Right atrium auricular region (tissue), 2 donors: ENCODE results near the gene ATG5. TPM values are rescaled to one million over a fixed set of nuclear protein-coding genes. Genes with fewer than 3 reads are reported as not detected.
A peak's percentile ranks its signal among the peaks of the same experiment; 100 is the strongest.

Experiments used
- DNase-seq: peaks from one replicate; pipeline ENCODE4 v3.0.0-alpha.2; 2019; ENCODE audit warnings: low spot score
- H3K27ac ChIP-seq, 2 donors: fragments of 200-600 bp; sonication (generic); 1 replicate in 1 of 2; 2 replicates in 1 of 2; pipeline ENCODE4 v1.5.1; 2016 to 2019
- H3K27me3 ChIP-seq, 2 donors: fragments of 200-600 bp; sonication (generic); one replicate each; pipeline versions ENCODE4 v1.5.1 to v1.6.0; 2017 to 2019
- H3K36me3 ChIP-seq: fragments of 200-600 bp; sonication (generic); one replicate; pipeline ENCODE4 v1.5.1; 2016
- H3K4me1 ChIP-seq, 2 donors: fragments of 200-600 bp; sonication (generic); one replicate each; pipeline versions ENCODE4 v1.5.1 to v1.6.0; 2017 to 2019
- H3K4me3 ChIP-seq, 2 donors: fragments of 200-600 bp; sonication (generic); 1 replicate in 1 of 2; 2 replicates in 1 of 2; pipeline ENCODE4 v1.5.1; 2017 to 2019; ENCODE audit warnings: mild to moderate bottlenecking in 1 of 2, moderate library complexity in 1 of 2
- H3K9me3 ChIP-seq, 2 donors: fragments of 200-600 bp; sonication (generic); one replicate each; pipeline ENCODE4 v1.5.1; 2019
- total RNA-seq, 2 donors: library from RNA; depleted of rRNA; stranded (reverse); fragments of >200 nt; gene quantifications; one replicate each; pipeline ENCODE4 v1.1.0, GENCODE V29; 2016
- TF ChIP-seq, protein P1 (sequence below), 2 donors: fragments of 200-600 bp; sonication (generic); IDR thresholded peaks; one replicate each; pipeline ENCODE4 v1.5.1; 2019; ENCODE audit warnings: antibody characterized with exemption in 2 of 2

The ATG5 gene
- total RNA-seq, 2 donors from 2014 or later, result 11.0 to 18.0 TPM

DNA sequence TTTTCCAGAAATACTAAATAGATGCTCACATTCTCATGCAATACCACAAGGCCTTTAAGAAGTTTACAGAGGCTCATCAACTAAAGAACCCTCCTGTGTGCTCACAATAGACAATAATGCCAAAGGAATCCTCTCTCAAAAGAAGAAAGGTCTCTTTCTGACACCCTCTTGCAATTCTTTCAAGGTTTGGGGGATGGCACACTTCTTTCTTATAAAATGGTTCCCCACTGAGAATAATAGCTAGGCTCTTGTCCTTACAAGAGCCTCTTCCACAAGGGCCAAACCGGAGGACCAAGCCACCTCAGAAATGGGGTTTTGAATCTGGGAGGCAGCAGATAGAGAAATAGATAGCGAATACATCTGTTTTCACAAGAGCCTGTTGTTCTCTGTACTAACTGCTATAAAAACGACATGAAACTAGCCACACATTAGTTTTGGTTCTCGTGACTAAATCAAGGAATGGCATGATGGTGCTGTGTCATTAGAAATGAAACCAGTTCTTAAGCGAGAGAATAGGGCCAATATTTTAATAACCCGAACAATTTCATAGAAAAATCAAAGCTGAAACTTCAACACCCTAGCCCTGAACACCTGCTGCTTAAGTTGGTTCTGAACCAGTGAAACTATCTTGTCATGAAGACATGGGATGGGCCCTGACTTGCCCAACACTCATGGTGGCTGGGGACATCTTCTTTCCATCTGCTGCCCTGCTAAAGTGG lies 158.3 kb downstream of the ATG5 start:
- no peak for DNase-seq

DNA sequence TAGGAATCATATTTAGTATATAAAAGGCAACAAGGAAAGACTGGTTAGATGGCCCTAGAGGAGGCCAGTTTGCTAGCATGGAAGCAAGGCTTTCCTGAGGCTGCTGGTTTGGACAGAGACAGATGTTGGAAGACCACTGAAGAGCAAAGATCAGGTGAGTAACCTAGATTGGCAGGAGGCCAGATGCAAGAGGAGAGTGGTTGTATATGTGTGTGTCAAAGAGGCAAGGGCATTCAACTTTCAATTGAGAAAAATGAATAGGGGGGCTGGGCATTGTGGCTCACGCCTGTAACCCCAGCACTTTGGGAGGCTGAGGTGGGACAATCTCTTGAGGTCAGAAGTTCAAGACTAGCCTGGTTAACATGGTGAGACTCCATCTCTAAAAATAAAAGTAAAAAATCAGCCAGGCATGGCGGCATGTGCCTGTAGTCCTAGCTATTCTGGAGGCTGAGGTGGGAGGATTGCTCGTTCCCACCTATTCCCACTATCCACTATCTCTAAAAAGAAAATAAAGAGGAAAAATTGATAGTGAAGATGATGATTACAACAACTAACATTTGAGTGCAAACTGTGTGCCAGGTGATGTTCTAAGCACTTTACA lies 159.6 kb downstream of the ATG5 start:
- Histone ChIP-seq H3K9me3 (no peaks in the 10 kb centered on the region), H3K4me1 (no peaks in the 10 kb centered on the region), H3K4me3 (no peak overlapping the region), H3K36me3 (no peaks in the 10 kb centered on the region), H3K27me3 (no peaks in the 10 kb centered on the region), H3K27ac (no peak overlapping the region)
- DNase-seq, result no peak
- TF ChIP-seq, protein P1, sequence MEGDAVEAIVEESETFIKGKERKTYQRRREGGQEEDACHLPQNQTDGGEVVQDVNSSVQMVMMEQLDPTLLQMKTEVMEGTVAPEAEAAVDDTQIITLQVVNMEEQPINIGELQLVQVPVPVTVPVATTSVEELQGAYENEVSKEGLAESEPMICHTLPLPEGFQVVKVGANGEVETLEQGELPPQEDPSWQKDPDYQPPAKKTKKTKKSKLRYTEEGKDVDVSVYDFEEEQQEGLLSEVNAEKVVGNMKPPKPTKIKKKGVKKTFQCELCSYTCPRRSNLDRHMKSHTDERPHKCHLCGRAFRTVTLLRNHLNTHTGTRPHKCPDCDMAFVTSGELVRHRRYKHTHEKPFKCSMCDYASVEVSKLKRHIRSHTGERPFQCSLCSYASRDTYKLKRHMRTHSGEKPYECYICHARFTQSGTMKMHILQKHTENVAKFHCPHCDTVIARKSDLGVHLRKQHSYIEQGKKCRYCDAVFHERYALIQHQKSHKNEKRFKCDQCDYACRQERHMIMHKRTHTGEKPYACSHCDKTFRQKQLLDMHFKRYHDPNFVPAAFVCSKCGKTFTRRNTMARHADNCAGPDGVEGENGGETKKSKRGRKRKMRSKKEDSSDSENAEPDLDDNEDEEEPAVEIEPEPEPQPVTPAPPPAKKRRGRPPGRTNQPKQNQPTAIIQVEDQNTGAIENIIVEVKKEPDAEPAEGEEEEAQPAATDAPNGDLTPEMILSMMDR (IDR thresholded peaks at IDR 0.05), result no peak

More for the DNA sequence above, 158.3 kb downstream of the ATG5 start:
- H3K4me3 ChIP-seq, result no peak overlapping the region
- no peaks in the 10 kb centered on the region for H3K27me3 ChIP-seq
- no peak overlapping the region for H3K27ac ChIP-seq
- H3K4me1 ChIP-seq, result no peaks in the 10 kb centered on the region
- TF ChIP-seq, protein P1 (IDR thresholded peaks at IDR 0.05), result no peak
- no peaks in the 10 kb centered on the region for H3K36me3 ChIP-seq
- no peaks in the 10 kb centered on the region for H3K9me3 ChIP-seq

DNA sequence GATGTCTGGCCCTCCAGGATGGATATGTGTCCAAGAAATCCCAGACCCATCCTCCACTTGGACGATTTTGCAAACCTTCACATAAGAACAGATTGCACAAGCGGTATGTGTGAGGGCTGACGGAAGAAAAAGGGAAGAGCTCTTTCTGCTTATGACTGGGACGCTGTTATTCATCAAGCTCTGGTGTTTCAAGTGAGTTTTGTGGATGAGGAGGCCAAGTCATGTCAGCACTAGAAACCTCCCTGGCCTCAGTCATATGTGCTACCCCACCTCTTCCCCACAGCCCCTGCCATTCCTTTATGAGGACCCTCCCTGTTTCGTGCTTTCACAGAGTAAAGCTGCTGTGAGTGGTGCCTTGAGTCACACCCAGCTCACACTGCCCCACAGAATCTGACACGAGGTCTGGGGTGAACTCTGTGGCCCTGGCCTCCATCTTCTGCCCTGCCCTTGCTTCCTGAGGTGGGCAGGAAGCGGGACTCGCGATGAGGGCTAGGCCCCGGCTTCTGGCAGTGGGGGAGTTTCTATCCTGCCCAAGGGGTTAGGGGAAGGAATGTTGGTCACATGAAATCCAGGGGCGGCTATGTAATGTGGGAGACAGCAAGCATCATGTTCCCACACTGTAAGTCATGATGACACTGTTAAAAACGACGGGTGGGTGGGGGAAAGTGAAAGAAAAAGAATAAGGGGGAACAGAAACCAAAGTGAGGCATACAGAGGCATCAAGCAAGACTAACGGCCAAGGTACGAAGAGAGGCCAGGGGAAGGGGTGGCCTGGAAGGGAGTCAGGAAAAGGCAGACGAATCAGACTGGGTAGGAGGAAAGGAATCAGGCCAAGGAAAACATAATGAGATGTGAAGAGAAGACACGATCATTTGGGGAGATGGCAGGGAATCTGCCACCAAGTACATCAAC lies 161.3 kb downstream of the ATG5 start:
- Histone ChIP-seq H3K4me3 (no peak overlapping the region), H3K36me3 (no peaks in the 10 kb centered on the region), H3K27ac (peak overlapping the region; percentile 40 to 49), H3K27me3 (no peaks in the 10 kb centered on the region), H3K9me3 (no peaks in the 10 kb centered on the region), H3K4me1 (no peaks in the 10 kb centered on the region)
- TF ChIP-seq, protein P1 (IDR thresholded peaks at IDR 0.05), result no peak
- peak; percentile 64 for DNase-seq

DNA sequence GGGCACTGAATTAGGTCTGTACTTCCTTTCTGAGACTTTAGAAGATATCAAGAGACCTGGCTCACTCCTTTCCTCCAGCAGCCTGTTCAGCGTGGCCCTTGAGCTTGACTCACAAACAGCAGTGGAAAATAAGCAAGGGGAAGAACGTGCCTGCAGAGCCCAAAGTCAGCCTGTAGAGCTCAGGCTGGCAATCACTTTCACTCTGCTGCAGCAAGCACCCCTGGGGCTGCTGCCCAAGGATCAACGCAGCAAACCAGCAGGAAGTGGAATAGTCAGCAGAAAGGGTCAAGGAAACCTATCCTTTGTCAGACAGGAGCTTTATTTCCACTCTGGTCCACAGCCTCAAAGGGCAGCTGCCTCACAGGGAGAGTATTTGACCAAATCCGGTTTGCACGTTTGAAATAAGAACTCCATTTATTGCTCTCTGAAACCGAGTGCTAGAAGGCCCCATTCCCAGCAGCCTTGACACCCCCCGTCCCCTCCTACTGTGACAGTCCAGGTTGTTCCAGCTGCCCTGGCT lies 162.1 kb downstream of the ATG5 start:
- Histone ChIP-seq H3K9me3 (no peaks in the 10 kb centered on the region), H3K27me3 (no peaks in the 10 kb centered on the region), H3K27ac (peak overlapping the region in 1 of 2 donors; percentile 35), H3K4me3 (no peak overlapping the region), H3K4me1 (no peaks in the 10 kb centered on the region), H3K36me3 (no peaks in the 10 kb centered on the region)
- DNase-seq, result peak; percentile 63
- TF ChIP-seq, protein P1 (IDR thresholded peaks at IDR 0.05), result no peak

DNA sequence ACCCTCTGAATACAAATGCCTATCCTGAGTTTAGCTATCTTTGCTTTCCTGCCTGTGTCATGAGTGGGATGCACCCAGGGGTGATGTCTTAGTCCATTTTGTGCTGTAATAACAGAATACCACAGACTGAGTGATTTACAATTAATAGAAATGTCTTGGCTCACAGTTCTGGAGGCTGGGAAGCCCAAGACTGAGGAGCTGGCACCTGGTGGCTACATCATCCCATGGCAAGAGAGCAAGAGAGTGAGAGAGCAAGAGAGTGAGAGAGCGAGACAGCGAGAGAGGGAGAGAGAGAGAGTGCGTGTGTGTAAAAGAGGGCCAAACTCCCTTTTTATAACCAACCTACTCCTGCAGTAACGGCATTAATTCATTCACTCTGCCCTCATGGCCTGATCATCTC lies 162.6 kb downstream of the ATG5 start:
- TF ChIP-seq, protein P1 (IDR thresholded peaks at IDR 0.05), result no peak
- Histone ChIP-seq H3K4me3 (no peak overlapping the region), H3K4me1 (no peaks in the 10 kb centered on the region), H3K27me3 (no peaks in the 10 kb centered on the region), H3K9me3 (no peaks in the 10 kb centered on the region), H3K36me3 (no peaks in the 10 kb centered on the region), H3K27ac (peak overlapping the region in 1 of 2 donors; percentile 35)
- no peak for DNase-seq
